ENCODE data around the gene MSX2. TPM values are rescaled to one million over a fixed set of nuclear protein-coding genes. Genes with fewer than 3 reads are reported as not detected.
A peak's percentile ranks its signal among the peaks of the same experiment; 100 is the strongest.

MSX2 gene
- total RNA-seq: not detected

DNA sequence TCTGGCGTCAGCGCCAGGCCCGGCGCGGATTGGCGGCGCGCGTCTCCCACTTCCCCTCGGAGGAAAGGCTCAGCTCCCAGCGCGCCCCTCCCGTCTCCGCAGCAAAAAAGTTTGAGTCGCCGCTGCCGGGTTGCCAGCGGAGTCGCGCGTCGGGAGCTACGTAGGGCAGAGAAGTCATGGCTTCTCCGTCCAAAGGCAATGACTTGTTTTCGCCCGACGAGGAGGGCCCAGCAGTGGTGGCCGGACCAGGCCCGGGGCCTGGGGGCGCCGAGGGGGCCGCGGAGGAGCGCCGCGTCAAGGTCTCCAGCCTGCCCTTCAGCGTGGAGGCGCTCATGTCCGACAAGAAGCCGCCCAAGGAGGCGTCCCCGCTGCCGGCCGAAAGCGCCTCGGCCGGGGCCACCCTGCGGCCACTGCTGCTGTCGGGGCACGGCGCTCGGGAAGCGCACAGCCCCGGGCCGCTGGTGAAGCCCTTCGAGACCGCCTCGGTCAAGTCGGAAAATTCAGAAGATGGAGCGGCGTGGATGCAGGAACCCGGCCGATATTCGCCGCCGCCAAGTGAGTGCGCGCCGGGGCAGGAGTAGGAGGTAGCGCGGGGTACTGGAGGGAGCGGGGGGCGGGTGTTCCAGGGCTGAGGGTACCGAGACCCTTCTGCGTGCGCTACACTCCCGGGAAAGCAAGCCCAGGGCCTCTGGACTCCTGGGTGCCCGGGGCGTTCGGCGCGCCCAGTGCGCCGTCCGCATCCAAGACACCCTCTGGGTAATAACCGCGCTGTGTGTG is at the start of gene MSX2:
Gene MSX2, plus strand, starts transcription at position 99 of the 777 bp plus-strand sequence. Its CDS starts 78 bp downstream, at position 177.
- ATAC-seq: peak; percentile 75
- DNase-seq (ENCODE audit: low spot score): peak; percentile 49

DNA sequence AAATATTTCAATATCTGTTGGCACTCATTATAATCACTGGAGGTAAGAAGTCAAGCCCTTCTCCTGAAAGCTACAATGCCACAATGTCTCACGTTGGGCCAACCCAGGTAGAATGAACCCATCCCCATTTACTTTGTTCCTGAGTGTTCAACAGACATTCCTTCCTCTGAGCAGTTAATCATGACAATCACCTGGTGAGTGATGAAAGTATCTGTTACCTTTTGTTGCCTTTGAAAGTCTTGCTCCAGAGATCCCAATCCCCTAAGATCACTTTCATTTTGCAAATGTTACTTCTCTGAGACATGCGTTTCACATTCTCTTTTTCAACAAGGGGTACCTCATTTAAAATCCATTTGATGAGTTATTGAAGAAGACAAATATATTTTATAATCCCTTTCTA is 49.3 kb upstream of the MSX2 start:
- ATAC-seq: no peak

DNA sequence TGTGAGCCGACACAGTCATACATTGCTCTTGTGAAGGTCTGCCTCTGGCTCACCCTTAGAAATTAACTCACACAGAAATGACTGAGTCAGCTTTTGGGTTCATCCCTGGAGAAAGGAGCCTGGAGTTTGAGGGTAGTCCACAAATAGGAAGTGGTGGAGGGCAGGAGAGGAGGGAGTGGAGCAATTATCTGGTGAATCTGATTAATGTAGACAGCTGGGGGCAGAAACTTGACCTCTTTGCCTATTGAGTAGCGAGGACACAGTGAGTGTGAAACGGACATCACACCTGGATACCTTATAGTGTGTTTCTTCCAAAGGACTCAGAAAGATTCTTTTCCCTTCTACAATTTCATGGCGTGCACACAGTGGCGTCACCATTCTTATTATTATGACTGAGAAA is 48.5 kb upstream of the MSX2 start:
- ATAC-seq: no peak
- DNase-seq (ENCODE audit: low spot score): no peak

More for the DNA sequence above, 49.3 kb upstream of the MSX2 start:
- DNase-seq (ENCODE audit: low spot score): no peak

DNA sequence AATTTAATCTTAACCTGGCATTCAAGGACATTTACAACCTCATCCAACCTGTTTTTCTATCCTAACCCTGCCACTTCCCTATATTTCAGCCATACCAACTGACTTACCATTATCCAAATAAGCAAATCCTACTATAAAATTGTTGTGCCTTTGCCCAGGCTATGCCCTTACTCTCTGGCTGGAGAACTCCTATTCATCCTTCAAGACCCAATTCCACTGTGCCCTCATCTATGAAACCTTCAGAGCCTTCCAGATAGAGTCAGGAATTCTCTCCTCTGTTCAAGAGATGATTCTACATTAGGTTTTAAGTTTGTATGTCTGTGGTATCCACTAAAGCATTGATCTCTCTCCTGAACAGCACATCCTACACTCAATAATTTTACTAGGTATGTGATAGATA is 46.3 kb upstream of the MSX2 start:
- DNase-seq (ENCODE audit: low spot score) (no peak), ATAC-seq (no peak)

DNA sequence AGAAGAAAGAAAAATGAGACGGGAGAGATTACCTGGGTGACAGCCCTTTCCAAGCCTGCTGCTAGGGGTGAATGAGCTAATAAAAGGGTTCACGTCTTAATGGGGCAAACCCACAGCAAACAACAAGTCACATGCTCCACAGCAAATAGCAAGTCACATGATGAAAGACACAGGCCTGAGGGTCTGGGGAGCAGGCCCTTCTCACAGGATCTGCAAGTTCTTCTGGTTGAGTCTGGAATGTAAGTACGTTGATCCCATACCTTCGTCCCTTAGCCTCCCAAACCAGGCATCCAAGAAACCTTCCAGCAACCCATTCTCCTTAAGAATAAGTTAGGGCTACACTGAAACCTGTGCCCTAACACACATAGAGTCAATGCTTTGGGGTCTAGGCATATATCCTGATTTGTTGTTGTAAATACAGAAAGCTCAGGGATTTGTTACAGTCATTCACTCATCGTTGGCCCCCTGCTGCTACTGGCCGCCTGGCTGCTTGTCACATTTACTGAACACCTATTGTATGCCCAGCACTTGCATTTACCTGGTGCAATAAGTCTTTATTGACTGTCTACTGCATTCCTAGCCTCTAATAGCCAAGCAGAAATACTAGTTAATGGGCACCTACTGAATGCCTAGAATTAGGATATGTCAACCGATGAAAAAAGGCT is 43.3 kb upstream of the MSX2 start:
- ATAC-seq (no peak), DNase-seq (ENCODE audit: low spot score) (no peak)

DNA sequence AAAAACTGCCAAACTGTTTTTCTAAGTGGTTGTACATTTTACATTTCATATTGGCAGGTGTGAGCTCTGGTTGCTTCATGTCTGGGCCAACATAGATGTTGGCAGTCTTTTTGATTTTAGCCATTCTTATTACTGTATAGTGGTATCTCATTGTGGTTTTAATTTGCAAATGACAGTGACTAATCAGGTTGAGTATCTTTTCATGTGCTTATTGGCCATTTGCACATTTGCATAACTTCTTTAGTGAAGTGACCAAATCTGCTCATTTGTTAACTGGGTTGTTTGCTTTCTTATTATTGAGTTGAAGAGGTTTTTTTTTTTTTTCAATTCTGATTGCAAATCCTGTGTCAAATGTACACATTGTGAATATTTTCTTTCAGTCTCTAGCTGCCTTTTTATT is 36.9 kb upstream of the MSX2 start:
- ATAC-seq: no peak
- DNase-seq (ENCODE audit: low spot score): no peak

DNA sequence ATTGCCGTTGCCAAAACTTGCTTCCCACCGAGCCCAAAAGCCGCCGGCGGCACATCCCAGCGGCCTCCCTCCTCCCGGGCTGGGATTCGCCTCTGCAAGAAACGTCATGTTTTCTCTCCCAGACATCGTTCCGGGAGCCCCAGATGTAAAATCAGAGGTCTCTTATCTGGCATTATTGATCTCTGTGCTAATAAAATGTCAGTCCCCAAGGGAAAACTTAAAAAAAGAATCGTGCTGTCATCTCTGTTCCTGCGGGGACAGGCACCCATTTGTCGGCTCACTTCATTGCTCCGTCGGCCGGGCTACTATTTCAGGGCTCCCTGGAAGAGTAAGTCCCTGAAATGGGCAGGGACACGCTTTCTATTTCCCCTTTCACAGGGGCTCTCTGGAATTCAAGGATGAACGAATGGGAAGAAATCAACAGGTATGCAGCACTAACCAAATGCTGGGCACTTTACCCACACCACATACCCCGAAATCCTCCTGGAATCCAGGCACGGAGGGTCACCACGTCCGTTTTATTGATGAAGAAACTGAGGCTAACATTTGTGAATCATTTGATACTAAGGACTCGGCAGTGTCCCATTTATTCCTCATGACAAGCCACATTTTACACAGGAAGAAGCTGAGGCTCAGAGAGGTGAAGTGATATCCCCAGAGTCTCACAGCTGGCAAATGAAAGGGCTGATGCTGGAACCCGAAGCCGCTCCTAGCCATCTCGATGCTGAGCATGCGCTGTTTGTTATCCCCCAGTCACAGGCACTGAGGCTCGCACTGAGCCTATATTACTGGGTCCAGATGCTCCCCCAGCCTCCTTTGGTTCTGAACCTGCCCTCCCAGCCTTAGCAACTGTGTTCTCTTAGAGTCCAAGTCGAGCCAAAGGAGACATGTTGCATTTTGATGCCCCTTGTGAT is 35.7 kb upstream of the MSX2 start:
- DNase-seq (ENCODE audit: low spot score) (no peak), ATAC-seq (no peak)

DNA sequence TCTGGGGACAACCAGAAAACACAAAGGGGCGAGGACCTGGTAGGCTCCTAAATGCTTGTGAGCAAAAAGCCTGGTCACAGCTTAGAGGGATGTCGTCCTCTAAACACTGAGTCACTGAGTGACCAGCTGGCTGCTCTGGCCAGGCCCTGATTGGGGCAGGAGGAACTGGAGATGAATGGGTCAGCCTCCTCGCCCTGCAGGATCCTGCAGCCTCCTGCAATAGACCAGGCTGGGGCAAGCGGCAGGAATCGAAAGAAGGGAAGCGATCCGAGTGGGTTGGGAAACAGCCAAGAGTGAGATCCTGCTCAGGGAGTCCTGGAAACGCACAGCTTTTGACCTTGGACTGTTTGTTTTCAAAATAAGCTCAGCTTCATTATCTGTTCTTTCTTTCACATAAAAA is 34.1 kb upstream of the MSX2 start:
- no peak for ATAC-seq
- no peak for DNase-seq (ENCODE audit: low spot score)

DNA sequence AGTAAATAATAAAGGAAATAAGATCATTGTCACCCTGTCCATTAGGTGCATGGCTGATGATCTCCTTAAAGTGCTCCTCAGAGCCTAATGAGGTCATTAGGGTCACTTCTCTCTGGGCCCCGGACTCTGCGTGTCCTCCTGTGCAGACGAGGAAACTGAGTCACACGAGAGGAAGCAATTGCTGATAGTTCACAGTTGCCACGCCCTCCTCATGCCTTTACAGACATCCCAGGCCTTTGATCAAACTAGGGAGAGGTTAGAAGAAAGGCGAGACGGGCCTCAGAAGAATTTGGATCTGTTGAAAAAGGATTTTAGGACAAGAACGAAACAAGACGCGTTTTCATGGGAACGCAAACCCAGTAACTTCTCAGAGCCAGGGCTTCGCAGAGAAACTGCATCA is 32.0 kb upstream of the MSX2 start:
- ATAC-seq (no peak), DNase-seq (ENCODE audit: low spot score) (no peak)

DNA sequence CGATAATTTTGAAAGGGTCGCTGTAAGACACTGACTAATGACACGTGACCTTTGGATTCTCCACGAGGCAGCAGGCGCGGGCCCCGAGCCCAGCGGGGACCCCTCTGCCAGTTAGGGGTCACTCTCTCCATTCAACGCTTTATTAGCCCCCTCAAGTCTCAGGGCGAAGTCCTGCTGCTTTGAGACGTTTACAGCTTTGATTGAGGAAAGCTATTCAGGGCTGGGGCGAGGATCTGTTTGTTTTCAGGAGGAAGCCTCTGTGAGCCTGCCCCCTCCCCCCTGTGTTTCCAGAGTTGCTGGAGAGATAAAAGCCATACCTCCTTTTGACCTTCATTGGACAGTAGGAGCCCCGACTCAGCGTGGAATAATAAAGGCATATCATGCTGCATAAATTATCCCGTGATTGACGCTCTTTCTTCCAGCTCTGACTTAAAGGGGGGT is 31.4 kb upstream of the MSX2 start:
- no peak for ATAC-seq
- no peak for DNase-seq (ENCODE audit: low spot score)

DNA sequence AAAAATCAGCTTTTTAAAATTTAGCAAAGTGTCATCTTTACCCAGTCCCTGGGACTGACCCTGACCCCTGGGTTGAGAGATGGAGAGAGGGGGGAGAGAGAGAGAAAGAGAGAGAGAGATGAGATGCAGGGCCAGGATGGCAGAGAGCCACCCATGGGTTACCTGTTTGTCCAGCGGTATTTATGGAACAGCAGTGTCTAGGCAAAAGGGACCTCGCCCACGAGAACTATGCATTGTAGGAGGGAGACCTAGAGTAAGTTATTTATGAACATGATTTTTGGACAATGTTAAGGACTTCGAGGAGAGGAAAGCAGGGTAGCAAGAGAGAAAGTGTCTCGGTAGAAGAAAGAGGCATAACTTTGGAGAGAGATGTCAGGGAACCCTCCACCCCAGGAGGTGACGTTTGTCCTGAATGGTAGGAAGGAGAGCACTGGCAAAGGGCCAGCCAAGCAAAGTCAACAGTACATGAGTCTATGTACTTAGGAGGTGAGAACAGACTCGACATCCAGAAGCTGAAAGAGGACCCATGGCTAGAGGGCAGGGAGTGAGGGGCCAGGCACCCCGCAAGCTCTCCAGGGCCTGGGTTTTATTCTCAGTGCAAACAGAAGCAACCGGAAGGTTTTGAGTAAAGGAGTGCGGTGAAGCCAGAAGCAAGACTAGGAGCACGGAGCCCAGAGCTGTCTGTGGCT is 30.5 kb upstream of the MSX2 start:
- peak; percentile 47 for DNase-seq (ENCODE audit: low spot score)
- ATAC-seq: peak; percentile 47

DNA sequence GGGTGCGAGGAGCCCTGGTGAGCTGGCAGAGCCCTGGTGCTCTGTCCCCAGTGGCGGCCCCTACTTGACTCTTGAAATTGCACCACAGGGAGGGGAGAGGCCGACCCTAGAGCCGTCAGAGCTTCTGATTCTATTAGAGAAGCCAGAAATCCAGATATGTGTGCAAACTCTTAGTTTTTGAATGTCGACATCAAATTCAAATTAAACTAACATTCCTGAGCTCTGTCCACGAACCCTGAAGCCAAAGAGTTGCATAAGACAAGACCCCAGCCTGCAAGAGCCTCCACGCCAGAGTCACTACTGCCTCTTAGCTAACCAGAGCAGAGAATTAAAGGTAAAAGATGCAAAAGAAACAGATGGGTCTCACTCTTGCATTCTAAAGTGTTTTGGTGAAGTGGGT is 29.8 kb upstream of the MSX2 start:
- ATAC-seq (no peak), DNase-seq (ENCODE audit: low spot score) (no peak)

DNA sequence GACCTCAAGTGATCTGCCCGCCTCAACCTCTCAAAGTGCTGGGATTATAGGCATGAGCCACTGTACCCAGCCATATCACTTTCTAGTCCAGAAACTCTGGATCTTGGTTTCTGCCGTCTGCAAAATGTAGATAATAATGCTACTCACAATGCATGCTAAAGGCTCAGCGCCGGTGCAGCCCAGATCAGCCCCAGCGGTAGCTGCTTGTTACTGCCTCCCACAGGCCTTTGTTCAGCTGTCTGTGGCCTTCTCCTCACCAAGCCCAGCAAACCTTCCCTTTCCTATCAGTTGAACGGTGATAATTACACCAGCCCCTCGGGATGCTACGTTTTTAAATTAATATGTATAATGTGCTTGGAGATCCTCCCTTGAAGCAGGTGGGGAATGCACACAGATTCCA is 26.2 kb upstream of the MSX2 start:
- DNase-seq (ENCODE audit: low spot score) (no peak), ATAC-seq (no peak)

DNA sequence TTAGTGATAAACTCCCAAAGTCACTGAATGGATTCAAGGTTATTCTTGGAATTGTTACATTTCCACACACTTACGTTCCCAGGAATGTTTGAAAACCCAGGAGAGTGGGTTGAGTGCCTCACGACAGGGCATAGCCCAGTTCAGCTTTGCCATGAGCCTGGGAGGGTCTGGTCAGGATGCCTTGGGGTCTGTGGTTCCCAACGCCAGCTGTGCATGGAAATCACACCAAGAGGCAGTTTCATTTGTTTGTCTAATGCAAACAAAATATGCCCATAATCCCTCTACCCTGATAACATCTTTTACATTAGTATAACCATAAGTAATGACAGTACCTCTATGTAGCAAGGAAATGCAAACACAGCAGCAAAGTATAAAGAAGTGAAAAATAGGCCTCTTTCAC is 25.3 kb upstream of the MSX2 start:
- ATAC-seq: no peak

DNA sequence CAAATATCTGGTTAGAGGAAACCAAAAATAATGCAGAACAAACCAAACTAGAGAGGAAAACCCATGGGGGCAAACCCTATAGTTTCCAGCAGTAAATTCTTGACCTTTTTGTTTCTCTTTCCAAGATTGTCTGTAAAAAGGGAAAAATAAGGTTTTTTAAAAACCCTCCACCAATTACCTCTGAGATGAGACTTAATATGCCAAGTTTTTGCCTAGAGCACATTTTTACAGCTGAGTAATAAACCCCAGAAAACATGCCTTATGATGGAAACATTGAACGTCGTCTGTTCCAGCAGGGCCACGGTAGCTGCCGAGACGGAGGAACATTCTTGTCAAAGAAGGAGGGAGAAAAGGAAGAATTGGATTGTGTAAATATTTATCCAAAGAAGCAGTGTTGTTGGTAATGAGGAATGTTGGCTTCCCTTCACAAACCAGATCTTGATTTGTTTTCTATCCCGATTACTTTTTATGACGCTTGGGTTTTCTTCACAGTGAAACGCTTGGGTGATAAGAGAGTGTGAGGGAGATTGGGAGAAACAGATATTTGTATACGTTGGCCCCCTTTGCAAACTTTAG is 17.3 kb upstream of the MSX2 start:
- ATAC-seq (no peak), DNase-seq (ENCODE audit: low spot score) (no peak)

More for the DNA sequence above, 25.3 kb upstream of the MSX2 start:
- DNase-seq (ENCODE audit: low spot score): no peak

DNA sequence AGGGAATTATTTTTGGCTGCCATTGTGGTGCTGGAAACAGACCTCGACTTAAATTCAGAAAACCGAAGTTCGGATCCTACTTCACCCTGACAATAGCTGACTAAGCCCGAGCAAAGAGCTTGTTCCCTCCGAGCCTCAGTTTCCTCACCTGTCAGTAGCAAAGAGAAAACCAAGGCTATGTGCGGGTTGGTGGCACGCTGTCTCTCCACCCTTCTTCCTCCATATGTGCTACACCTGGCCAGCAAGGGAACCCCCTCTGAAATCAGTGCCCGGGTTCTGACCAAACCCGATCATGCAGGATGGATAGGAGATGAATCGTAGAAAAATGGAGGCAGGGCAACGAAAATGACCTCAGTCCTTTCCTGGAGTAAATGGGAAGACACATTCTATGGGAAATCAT is 16.7 kb upstream of the MSX2 start:
- ATAC-seq (no peak), DNase-seq (ENCODE audit: low spot score) (no peak)

DNA sequence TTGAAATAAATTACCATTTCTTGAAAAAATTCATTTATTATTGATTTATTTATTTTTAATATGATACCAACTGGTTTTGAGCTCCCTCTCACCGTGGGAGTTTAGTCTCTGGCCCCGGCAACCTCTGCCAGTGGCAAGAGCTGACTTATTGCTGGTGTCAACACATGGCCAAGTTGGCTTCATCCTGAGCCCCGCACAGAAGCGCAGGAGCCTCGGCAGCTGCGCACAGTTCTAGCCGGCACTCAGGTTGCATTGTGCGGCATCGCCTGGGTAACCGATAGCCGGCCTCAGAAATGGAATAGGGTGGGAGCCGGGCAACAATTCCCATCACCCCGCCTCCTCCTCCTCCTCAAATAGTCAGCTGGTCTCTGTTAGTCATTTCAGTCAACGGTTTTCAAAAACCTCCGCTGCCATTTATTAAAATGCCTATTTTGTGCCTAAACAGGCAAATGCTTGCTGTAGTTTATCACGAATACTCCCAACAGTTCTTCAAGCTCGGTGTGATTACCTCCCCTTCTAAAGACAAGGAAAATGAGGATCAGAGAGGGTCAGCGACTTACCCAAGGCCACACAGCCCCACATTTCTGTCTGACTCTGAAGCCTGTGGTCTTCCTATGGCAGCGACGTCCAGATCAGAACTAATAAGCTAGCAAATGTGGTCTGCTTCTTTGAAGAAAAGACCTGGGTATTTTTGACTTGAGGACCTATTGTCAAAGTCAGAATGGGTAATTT is 15.7 kb upstream of the MSX2 start:
- ATAC-seq (no peak), DNase-seq (ENCODE audit: low spot score) (no peak)

DNA sequence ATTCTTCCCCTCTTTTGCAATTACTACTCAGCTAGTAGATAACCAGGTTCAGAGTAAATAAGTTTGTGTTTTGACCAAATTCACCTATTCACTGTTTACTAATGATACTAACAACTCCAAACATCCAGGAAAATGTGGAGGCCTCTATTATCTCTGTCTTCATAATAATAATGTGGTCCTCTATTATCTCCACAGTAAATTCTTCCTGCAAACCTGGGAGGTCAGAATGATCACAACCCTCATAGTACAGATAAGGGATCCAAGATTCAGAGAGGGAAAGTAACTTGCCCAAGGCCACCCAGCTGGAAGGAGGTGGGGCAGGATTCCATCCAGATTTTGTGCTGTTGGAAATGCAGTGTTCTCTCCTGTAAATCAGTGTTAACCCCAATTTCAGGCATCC is 9.6 kb upstream of the MSX2 start:
- no peak for DNase-seq (ENCODE audit: low spot score)
- ATAC-seq: no peak

DNA sequence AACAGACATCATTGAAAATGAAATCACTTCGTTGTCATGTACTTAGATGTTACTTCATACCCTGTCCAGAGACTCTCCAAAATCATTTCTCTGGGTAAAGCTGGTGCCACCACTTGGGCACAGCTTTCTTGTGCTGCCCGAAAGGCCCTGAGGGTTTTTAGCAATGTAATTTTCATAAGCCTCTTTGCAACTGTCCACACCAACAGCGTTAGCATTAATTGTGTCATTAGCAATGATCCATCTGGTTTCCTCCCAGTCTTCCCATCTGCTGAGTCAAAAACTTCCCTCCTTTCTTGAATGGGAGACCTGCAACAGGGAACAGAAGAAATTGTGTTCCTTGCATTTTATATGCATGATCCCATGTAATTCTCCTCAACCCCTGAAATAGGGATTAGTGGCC is 8.6 kb upstream of the MSX2 start:
- no peak for ATAC-seq
- no peak for DNase-seq (ENCODE audit: low spot score)

Data from left lobe of liver (tissue), 2 donors.